Neural progenitor cell (in vitro differentiated cells): ENCODE results near the gene SGSM2.
A peak's percentile ranks its signal among the peaks of the same experiment; 100 is the strongest.

Source experiments
- EZH2phosphoT487 ChIP-seq: fragments of 200-600 bp; sonication (generic); IDR thresholded peaks from 2 replicates; pipeline ENCODE4 v1.6.1; 2017; ENCODE audit warnings: antibody characterized with exemption
- TF ChIP-seq, protein P1 (sequence below): fragments of 200-600 bp; sonication (generic); IDR thresholded peaks from 2 replicates; pipeline ENCODE4 v1.5.1; 2017; ENCODE audit warnings: antibody characterized with exemption, mild to moderate bottlenecking

DNA sequence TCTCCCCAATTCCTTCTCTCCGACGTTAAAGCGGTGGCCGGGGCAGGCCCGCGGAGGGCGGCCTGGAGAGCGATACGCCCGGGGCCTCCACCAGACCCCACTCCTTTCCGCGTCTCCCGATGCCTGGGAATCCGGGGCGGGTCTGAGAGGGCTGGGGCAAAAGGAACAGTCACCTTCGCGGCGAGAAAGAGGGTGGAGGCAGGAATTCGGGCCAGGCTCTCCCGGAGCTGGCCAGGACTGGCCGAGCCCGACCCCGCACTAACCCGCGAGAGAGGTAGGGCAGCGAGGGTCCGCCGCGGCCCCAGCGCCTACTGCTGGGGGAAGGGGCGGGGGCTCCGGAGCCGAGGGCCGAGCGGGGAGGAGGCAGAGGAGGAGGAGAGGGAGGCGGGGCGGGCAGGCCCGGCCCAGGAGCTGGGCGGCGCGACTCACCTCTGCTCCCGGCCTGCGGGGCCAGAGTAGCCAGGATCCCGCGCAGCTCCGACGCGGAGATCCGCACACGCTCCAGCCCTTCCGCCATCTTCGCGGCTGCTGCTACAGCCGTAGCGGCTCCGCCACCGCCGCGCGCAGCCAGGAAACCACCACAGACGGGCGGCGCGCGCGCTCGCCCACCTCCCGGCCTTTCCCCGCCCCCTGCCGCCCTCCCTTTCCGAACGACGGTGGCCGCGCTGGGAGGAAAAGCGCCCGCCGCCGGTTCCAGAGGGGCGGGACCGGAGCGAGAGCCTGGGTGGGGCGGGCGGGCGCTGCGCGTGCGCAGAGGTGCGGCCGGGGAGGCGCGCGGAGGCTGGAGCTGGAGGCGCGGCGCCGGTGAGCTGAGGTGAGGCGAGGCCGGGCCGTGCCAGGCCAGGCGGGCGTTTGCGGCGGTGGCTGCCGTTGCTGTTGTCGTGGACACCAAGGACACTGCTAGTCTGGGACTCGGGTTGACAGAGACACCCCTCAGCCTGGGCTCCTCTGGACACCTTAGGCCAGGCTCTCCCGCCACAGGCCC is 33.8 kb upstream of the SGSM2 start, which contains the start of the genes SMG6 and SRR:
- TF ChIP-seq, protein P1, sequence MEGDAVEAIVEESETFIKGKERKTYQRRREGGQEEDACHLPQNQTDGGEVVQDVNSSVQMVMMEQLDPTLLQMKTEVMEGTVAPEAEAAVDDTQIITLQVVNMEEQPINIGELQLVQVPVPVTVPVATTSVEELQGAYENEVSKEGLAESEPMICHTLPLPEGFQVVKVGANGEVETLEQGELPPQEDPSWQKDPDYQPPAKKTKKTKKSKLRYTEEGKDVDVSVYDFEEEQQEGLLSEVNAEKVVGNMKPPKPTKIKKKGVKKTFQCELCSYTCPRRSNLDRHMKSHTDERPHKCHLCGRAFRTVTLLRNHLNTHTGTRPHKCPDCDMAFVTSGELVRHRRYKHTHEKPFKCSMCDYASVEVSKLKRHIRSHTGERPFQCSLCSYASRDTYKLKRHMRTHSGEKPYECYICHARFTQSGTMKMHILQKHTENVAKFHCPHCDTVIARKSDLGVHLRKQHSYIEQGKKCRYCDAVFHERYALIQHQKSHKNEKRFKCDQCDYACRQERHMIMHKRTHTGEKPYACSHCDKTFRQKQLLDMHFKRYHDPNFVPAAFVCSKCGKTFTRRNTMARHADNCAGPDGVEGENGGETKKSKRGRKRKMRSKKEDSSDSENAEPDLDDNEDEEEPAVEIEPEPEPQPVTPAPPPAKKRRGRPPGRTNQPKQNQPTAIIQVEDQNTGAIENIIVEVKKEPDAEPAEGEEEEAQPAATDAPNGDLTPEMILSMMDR, result no peak
- TF ChIP-seq EZH2phosphoT487, result peak; percentile 29
